Tibial nerve (tissue), 4 donors: Measurements from ENCODE around the gene MED13L.

Experiments used
- EP300 ChIP-seq, 2 donors: sonication (generic); formaldehyde crosslinking; IDR thresholded peaks; one replicate each; pipeline ENCODE4 v1.6.1; 2017; ENCODE audit warnings: antibody characterized with exemption in 2 of 2, mild to moderate bottlenecking in 1 of 2
- POLR2A ChIP-seq, 2 donors: fragments of 450-650 bp; IDR thresholded peaks; one replicate each; pipeline ENCODE4 v1.6.1; 2017; ENCODE audit warnings: antibody characterized with exemption in 2 of 2, mild to moderate bottlenecking in 2 of 2, moderate library complexity in 2 of 2
- TF ChIP-seq, protein P1 (sequence below), 5 experiments: fragments of 200-600 bp in 3 of 5; fragments of 450-650 bp in 2 of 5; sonication (generic) in 3 of 5; IDR thresholded peaks; one replicate each; pipeline ENCODE4 v1.5.1; 2016 to 2019; ENCODE audit warnings: antibody characterized with exemption in 5 of 5, mild to moderate bottlenecking in 3 of 5, moderate library complexity in 2 of 5

DNA sequence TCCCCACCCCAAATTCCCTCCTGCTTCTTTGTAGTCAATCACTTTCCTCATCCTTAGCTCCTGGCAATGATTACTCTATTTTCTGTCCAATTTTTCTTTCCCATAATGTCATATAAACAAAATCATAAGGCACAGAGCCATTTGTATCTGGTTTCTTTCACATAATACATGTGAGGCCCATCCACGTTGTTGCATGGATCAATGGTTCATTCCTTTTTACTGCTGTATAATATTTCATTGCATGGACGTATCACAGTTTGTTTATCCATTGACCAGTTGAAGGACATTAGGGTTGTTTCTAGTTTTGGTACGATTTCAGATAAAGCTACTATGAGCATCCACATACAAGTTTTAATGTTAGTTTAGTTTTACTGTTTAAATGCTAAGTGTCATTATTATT, 13.7 kb upstream of the MED13L start:
- TF ChIP-seq, protein P1, sequence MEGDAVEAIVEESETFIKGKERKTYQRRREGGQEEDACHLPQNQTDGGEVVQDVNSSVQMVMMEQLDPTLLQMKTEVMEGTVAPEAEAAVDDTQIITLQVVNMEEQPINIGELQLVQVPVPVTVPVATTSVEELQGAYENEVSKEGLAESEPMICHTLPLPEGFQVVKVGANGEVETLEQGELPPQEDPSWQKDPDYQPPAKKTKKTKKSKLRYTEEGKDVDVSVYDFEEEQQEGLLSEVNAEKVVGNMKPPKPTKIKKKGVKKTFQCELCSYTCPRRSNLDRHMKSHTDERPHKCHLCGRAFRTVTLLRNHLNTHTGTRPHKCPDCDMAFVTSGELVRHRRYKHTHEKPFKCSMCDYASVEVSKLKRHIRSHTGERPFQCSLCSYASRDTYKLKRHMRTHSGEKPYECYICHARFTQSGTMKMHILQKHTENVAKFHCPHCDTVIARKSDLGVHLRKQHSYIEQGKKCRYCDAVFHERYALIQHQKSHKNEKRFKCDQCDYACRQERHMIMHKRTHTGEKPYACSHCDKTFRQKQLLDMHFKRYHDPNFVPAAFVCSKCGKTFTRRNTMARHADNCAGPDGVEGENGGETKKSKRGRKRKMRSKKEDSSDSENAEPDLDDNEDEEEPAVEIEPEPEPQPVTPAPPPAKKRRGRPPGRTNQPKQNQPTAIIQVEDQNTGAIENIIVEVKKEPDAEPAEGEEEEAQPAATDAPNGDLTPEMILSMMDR (IDR thresholded peaks at IDR 0.05), result no peak
- TF ChIP-seq EP300 (IDR thresholded peaks at IDR 0.05), result no peak
- TF ChIP-seq POLR2A (IDR thresholded peaks at IDR 0.05), result no peak
